Stimulated activated CD8-positive, alpha-beta memory T cell treated with anti-CD3 and anti-CD28 coated beads, Interleukin-4, amount 100 ng/mL, for 48 hours (primary cell): ENCODE data around the gene HSPB8.
"Not testable (repeated sequence)": the region's sequence is repeated elsewhere in the genome, so short reads cannot be mapped to it uniquely, and the experiment has no call there.

Source experiments
- DNase-seq: peaks from one replicate; pipeline ENCODE4 v3.0.0-alpha.2; 2020

The HSPB8 gene

DNA sequence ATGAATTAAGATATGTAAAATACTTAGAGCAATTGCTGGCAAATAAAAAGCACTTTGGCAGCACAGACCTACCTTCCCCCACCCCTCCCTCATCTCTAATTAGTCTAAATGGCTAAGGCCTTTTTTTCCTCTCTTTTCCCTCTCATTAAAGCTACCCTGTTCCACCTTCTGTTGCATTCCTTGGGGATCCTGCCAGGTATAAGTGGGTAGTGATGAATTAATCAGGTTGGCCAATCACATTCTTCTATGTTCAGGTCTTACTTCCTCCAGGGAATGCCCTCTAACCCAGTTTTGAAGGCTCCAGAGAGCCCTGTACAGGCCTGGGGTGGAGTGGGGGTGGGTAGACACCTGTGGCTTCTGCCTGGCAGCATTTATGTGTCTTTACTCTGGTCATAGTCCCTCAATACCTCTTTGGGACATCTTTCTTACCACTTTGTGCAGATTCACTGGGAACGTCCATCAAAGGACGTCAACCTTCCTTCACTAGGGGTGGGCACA, 28.4 kb downstream of the HSPB8 start:
- DNase-seq, result no peak

GRCh38 chr12:119208626-119209061, 29.9 kb downstream of the HSPB8 start:
- no peak for DNase-seq

GRCh38 chr12:119211884-119212283, 33.2 kb downstream of the HSPB8 start:
- DNase-seq, result no peak

GRCh38 chr12:119216084-119216483, 37.4 kb downstream of the HSPB8 start:
- DNase-seq, result no peak

DNA sequence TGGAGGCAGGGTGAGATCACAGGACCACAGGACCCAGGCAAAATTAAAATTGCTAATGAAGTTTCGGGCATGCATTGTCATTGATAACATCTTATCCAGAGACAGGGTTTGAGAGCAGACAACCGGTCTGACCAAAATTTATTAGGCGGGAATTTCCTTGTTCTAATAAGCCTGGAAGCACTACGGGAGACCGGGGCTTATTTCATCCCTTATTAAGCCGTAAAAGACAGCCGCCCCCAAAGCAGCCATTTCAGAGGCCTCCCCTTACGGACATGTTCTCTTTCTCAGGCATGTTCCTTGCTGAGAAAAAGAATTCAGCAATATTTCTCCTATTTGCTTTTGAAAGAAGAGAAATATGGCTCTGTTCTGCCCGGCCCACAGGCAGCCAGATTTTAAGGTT, 40.1 kb downstream of the HSPB8 start:
- not testable (repeated sequence) for DNase-seq

GRCh38 chr12:119222222-119222951, 43.7 kb downstream of the HSPB8 start:
- DNase-seq, result no peak

- no peak for DNase-seq
Observed at GRCh38 chr12:119225454-119225853, 46.7 kb downstream of the HSPB8 start.

GRCh38 chr12:119227292-119227691, 48.6 kb downstream of the HSPB8 start:
- DNase-seq, result no peak

GRCh38 chr12:119229205-119229604, 50.5 kb downstream of the HSPB8 start:
- no peak for DNase-seq

DNA sequence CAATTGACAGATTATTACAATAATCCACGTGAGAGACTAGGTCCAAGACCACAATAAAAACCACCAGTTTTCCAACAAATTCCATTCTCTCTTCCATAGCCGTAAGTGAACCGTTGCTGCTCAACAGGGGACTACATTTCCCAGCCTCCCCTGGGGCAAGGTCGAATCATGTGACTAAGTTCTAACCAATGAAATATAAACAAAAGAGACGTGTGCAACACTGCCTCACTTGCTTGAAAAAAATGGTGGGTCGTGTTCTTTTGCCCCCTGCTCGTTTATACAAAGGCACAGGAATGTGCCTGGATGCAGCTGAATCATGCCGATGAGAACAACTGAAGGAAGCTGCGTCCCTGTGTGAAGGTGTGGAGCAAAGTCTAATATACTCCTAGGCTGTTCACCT, 51.1 kb downstream of the HSPB8 start:
- no peak for DNase-seq

- DNase-seq, result no peak
Observed at GRCh38 chr12:119230807-119231206, 52.1 kb downstream of the HSPB8 start.

GRCh38 chr12:119231774-119232173, 53.0 kb downstream of the HSPB8 start:
- DNase-seq, result no peak

DNA sequence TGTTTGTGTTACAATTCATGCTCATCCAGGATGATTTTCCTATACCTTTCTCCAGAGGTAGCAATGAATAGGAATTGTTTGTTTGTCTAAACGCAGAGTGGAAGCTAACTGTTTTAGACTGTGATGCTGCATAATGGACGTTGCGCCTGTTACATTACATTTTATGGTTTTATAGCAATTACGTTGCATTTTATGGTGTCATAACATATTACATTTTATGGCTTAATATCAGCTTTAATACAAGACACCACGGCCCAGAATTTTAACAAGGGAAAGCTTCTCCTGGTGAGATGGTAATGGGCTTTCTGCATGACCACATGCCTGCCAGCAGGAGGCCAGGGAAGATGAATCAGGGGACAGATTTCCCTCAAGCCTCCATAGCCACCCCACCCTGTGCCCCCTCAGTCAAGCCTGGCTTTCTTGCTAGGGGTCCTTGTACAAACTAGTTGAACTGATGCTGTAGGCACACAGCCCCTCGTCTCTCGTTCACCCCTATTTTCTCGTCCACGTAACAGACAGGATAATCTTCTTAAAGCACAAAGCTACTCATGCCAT, 56.5 kb downstream of the HSPB8 start:
- DNase-seq, result no peak

GRCh38 chr12:119236372-119236771, 57.6 kb downstream of the HSPB8 start:
- DNase-seq, result no peak

DNA sequence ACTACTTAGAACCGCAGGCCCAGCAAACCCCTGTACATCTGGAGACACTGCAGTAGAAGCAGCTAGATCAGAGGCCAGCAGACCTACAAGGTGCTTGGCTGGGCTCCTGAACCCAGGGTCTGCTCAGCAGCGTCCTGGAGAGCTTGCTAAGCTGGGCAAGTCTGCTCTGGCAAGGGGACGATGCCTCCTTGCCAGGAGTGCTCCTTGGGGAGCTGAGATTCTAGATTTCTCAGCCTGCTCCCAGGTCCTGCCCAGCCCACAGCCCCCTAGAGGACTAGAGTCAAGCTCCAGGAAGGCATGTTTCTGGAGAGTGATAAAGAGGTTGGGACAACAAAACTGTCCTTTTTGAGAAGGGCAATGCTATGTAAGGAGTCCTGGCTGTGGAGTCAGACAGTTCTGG, 60.3 kb downstream of the HSPB8 start:
- no peak for DNase-seq

- no peak for DNase-seq
Observed at GRCh38 chr12:119241049-119241448, 62.3 kb downstream of the HSPB8 start.

- no peak for DNase-seq
Observed at GRCh38 chr12:119241580-119242169, 62.9 kb downstream of the HSPB8 start.
